OCI-LY7 (cell line): Measurements from ENCODE around the gene RBP5. TPM values are rescaled to one million over a fixed set of nuclear protein-coding genes. Genes with fewer than 3 reads are reported as not detected.

Source experiments
- BruUV-seq: library from RNA; stranded (reverse); fragments of 400-500 nt; replicated peaks from 2 replicates; lab custom pipeline; 2021; lab: Mats Ljungman, UMichigan
- CTCF ChIA-PET: fragments of 300-600 bp; sonication (Branson Sonifier 250); formaldehyde crosslinking; loops from one replicate; lab custom pipeline; 2022; ENCODE audit warnings: antibody characterized with exemption; ENCODE audit not compliant: unreplicated experiment; lab: Charles Lee
- POLR2A ChIA-PET: fragments of 300-600 bp; sonication (Branson Sonifier 250); formaldehyde crosslinking; loops from one replicate; lab custom pipeline; 2022; ENCODE audit warnings: antibody characterized with exemption; lab: Charles Lee
- DNase-seq: peaks from one replicate; pipeline ENCODE4 v3.0.0-alpha.2; 2015; ENCODE audit warnings: low spot score
- H2AFZ ChIP-seq: fragments of 200-600 bp; sonication (generic), shearing (Covaris generic); 2 replicates; pipeline ENCODE4 v1.6.1; 2014; ENCODE audit warnings: mild to moderate bottlenecking, antibody characterized with exemption, low read length, moderate library complexity
- H3K27ac ChIP-seq: fragments of 200-600 bp; sonication (generic); 2 replicates; pipeline ENCODE4 v1.5.1; 2014; ENCODE audit warnings: mixed run types, low read depth, mild to moderate bottlenecking, moderate library complexity, low read length, inconsistent platforms; ENCODE audit not compliant: poor library complexity, severe bottlenecking
- H3K36me3 ChIP-seq: fragments of 200-600 bp; sonication (generic); 2 replicates; pipeline ENCODE4 v1.6.1; 2014; ENCODE audit warnings: mild to moderate bottlenecking, antibody characterized with exemption, low read length, moderate library complexity, mixed read lengths; ENCODE audit not compliant: insufficient read depth
- H3K4me1 ChIP-seq: fragments of 200-600 bp; sonication (generic); 2 replicates; pipeline ENCODE4 v1.5.1; 2014; ENCODE audit warnings: mild to moderate bottlenecking, low read length; ENCODE audit not compliant: insufficient read depth, poor library complexity, severe bottlenecking
- H3K4me2 ChIP-seq: fragments of 200-600 bp; sonication (generic); 2 replicates; pipeline ENCODE4 v1.6.1; 2014; ENCODE audit warnings: mild to moderate bottlenecking, low read length
- H3K4me3 ChIP-seq: fragments of 200-600 bp; sonication (generic); 2 replicates; pipeline ENCODE4 v1.5.1; 2014; ENCODE audit warnings: mild to moderate bottlenecking, low read depth, low read length; ENCODE audit not compliant: poor library complexity, severe bottlenecking
- H3K79me2 ChIP-seq: fragments of 200-600 bp; sonication (generic); 2 replicates; pipeline ENCODE4 v1.6.1; 2016; ENCODE audit warnings: low read depth, mild to moderate bottlenecking, low read length, moderate library complexity, mixed read lengths; ENCODE audit not compliant: insufficient read depth
- H3K9me2 ChIP-seq: fragments of 200-600 bp; sonication (generic); 2 replicates; pipeline ENCODE4 v1.6.1; 2016; ENCODE audit warnings: mild to moderate bottlenecking, low read length, mixed read lengths; ENCODE audit not compliant: insufficient read depth
- H3K9me3 ChIP-seq: fragments of 200-600 bp; sonication (generic); 2 replicates; pipeline ENCODE4 v1.6.1; 2014; ENCODE audit warnings: mild to moderate bottlenecking, mixed run types, low read length, mixed read lengths
- H4K20me1 ChIP-seq: fragments of 200-600 bp; sonication (generic); 2 replicates; pipeline ENCODE4 v1.6.1; 2014; ENCODE audit warnings: mild to moderate bottlenecking, antibody characterized with exemption, low read length, moderate library complexity, mixed read lengths; ENCODE audit not compliant: insufficient read depth
- CTCF ChIP-seq: fragments of 200-600 bp; sonication (generic); conservative IDR thresholded peaks from 2 replicates; pipeline ENCODE4 v1.5.1; 2014; ENCODE audit warnings: mild to moderate bottlenecking, antibody characterized with exemption, low read length, moderate library complexity, mixed read lengths
- EZH2phosphoT487 ChIP-seq: fragments of 200-600 bp; sonication (generic); IDR thresholded peaks from 2 replicates; pipeline ENCODE4 v1.6.1; 2018; ENCODE audit warnings: low read depth, borderline replicate concordance, mild to moderate bottlenecking, mixed run types, antibody characterized with exemption, low read length, moderate library complexity, mixed read lengths
- intact Hi-C: fragments of 100-400 bp; cut with micrococcal nuclease; formaldehyde crosslinking; loops from one replicate; pipeline ENCODE4 v1.10.0; 2022; ENCODE audit not compliant: unreplicated experiment
- total RNA-seq, 2 experiments: library from RNA; depleted of rRNA in 1 of 2; stranded (reverse); fragments of >200 nt in 1 of 2; shearing (Covaris generic) in 1 of 2; gene quantifications; 2 replicates each; pipeline ENCODE4 v1.2.3, GENCODE V29; 2014 to 2022

Gene RBP5
- total RNA-seq, 2 experiments from 2014 or later, result 0.70 TPM; not detected in 1

- no peak for DNase-seq
- Histone ChIP-seq H3K9me2 (no peaks in the 10 kb centered on the region), H3K36me3 (no peaks in the 10 kb centered on the region), H4K20me1 (no peaks in the 10 kb centered on the region), H3K9me3 (no peaks in the 10 kb centered on the region), H3K4me3 (no peak overlapping the region), H3K4me1 (no peaks in the 10 kb centered on the region), H2AFZ (no peak overlapping the region), H3K4me2 (no peak overlapping the region), H3K79me2 (no peaks in the 10 kb centered on the region), H3K27ac (no peak overlapping the region)
- BruUV-seq, result no TSS peak
- ChIA-PET POLR2A (interaction anchor here (0.7 kb wide), 1 partner anchor 307 kb away, joined by 3 read pairs; no protein-coding TSS in a partner anchor), CTCF (interaction anchor here (0.6 kb wide), 1 partner anchor 96 kb away, joined by 3 read pairs; no protein-coding TSS in a partner anchor)
- TF ChIP-seq EZH2phosphoT487 (no peak), CTCF (no peak)
- intact Hi-C loops, result no loop called here
Measured at GRCh38 chr12:7145671-7146070, 17.0 kb upstream of the RBP5 start.

DNA sequence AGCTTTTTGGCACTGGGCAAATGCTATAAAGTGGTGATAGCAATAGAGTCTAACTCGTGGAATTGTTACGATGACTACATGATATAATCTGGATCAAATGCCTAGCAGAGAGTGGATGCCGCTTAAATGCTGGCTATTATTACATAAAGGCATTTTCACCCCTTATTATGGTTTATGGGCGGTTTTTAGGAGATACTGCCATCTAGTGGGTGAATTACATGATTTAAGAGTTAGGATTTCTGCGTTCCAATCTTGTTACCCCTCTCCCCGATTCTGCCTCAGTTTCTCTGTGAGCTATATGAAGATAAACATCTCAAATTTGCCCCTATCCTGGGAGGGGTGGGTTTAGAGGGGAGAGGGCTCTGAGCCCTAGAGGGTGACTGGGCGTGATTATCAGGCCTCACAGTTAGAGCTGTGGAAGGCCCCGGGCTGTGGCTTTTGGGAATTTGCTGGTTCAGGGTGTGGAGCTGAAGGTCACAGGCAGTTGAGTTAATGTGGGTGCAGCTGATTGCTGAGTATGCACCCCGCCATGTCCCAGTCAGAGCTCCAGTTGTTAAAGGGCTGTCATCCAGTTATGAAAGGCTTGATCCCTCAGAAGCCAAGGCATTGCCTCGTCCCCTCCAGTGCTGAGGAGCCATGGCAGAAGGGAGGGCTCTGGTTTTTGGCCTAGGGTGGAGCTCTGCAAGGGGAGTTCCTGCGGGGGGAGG lies 15.9 kb upstream of the RBP5 start:
- Histone ChIP-seq H3K27ac (no peak overlapping the region), H3K79me2 (no peaks in the 10 kb centered on the region), H4K20me1 (no peaks in the 10 kb centered on the region), H3K9me3 (no peaks in the 10 kb centered on the region), H3K9me2 (no peaks in the 10 kb centered on the region), H3K4me3 (no peak overlapping the region), H3K36me3 (no peaks in the 10 kb centered on the region), H3K4me1 (no peaks in the 10 kb centered on the region), H2AFZ (no peak overlapping the region), H3K4me2 (no peak overlapping the region)
- POLR2A ChIA-PET, result no interaction called here
- TF ChIP-seq CTCF, result peak; percentile 86
- TF ChIP-seq EZH2phosphoT487, result no peak
- no TSS peak for BruUV-seq
- intact Hi-C loops, result loop anchor here (5.0 kb wide), 1 partner anchor 318 kb away; no protein-coding TSS in a partner anchor
- peak; percentile 59 for DNase-seq
- CTCF ChIA-PET, result interaction anchor here (0.6 kb wide), 1 partner anchor 45 kb away, joined by 4 read pairs; the partner anchor contains the start of gene PEX5

DNA sequence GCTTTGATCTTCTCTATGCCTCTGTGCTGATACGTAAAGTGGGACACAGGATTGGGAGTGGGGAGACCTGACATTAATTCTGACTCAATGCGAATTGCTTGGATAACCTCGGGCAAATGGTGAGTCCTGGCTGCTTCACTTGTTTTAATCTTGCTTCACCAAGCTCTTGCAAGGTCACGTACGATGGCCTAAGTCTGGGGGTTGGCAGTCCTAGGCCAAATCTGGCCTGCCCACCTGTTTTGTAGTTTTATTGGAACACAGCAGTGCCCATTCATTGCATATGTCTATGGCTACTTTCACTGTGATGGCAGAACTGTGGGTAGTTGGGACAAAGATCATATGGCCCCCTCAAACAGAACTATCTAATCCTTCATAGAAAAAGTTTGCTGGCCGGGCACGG lies 14.9 kb upstream of the RBP5 start:
- Histone ChIP-seq H3K9me2 (no peaks in the 10 kb centered on the region), H3K4me3 (no peak overlapping the region), H3K9me3 (no peaks in the 10 kb centered on the region), H3K36me3 (no peaks in the 10 kb centered on the region), H3K4me1 (no peaks in the 10 kb centered on the region), H3K79me2 (no peaks in the 10 kb centered on the region), H4K20me1 (no peaks in the 10 kb centered on the region), H3K4me2 (no peak overlapping the region), H3K27ac (no peak overlapping the region), H2AFZ (no peak overlapping the region)
- CTCF ChIA-PET, result interaction anchor here (0.6 kb wide), 1 partner anchor 552 kb away, joined by 18 read pairs; no protein-coding TSS in a partner anchor
- POLR2A ChIA-PET, result no interaction called here
- intact Hi-C loops, result loop anchor here (5.0 kb wide), 1 partner anchor 319 kb away; no protein-coding TSS in a partner anchor
- TF ChIP-seq CTCF, result no peak
- no peak for TF ChIP-seq EZH2phosphoT487
- no TSS peak for BruUV-seq
- no peak for DNase-seq
